A673 (cell line): ENCODE measurements around the gene IFT20.

Source experiments
- EZH2 ChIP-seq: fragments of 200-600 bp; sonication (generic); IDR thresholded peaks from 2 replicates; pipeline ENCODE4 v1.6.1; 2017; ENCODE audit warnings: borderline replicate concordance, low read depth, mild to moderate bottlenecking, mixed read lengths, antibody characterized with exemption, low read length; ENCODE audit not compliant: poor library complexity, severe bottlenecking
- TF ChIP-seq, protein P1 (sequence below): fragments of 300-800, 200-600 bp; sonication (generic); conservative IDR thresholded peaks from 2 replicates; pipeline ENCODE4 v1.5.1; 2017; ENCODE audit warnings: low read depth, mild to moderate bottlenecking, antibody characterized with exemption, low read length, moderate library complexity, mixed read lengths

- TF ChIP-seq EZH2 = no peak
- TF ChIP-seq, protein P1, sequence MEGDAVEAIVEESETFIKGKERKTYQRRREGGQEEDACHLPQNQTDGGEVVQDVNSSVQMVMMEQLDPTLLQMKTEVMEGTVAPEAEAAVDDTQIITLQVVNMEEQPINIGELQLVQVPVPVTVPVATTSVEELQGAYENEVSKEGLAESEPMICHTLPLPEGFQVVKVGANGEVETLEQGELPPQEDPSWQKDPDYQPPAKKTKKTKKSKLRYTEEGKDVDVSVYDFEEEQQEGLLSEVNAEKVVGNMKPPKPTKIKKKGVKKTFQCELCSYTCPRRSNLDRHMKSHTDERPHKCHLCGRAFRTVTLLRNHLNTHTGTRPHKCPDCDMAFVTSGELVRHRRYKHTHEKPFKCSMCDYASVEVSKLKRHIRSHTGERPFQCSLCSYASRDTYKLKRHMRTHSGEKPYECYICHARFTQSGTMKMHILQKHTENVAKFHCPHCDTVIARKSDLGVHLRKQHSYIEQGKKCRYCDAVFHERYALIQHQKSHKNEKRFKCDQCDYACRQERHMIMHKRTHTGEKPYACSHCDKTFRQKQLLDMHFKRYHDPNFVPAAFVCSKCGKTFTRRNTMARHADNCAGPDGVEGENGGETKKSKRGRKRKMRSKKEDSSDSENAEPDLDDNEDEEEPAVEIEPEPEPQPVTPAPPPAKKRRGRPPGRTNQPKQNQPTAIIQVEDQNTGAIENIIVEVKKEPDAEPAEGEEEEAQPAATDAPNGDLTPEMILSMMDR = no peak
These were observed 4.2 kb upstream of the IFT20 start for GRCh38 chr17:28339431-28339830.
